Neutrophil (primary cell): ENCODE results near the gene TRMT10C.

Experiments
- H3K27ac ChIP-seq: fragments of 200-600 bp; sonication (generic); 2 replicates; pipeline ENCODE4 v1.5.1; 2016; ENCODE audit warnings: mild to moderate bottlenecking, moderate library complexity
- H3K27me3 ChIP-seq: fragments of 200-600 bp; sonication (generic); 2 replicates; pipeline ENCODE4 v1.6.0; 2016; ENCODE audit warnings: mild to moderate bottlenecking
- H3K36me3 ChIP-seq: fragments of 200-600 bp; sonication (generic); 2 replicates; pipeline ENCODE4 v1.5.1; 2017
- H3K4me1 ChIP-seq, 2 experiments: fragments of 200-600 bp in 1 of 2; sonication (generic) in 1 of 2; 1 replicate in 1 of 2; 2 replicates in 1 of 2; pipeline versions ENCODE4 v1.5.1 to v1.6.1; 2013 to 2016; ENCODE audit warnings: low read depth in 1 of 2, low read length in 1 of 2, mild to moderate bottlenecking in 1 of 2, moderate library complexity in 1 of 2; ENCODE audit not compliant: control insufficient read depth in 1 of 2, insufficient read depth in 1 of 2
- H3K4me3 ChIP-seq, 2 experiments: fragments of 200-600 bp in 1 of 2; sonication (generic) in 1 of 2; 1 replicate in 1 of 2; 2 replicates in 1 of 2; pipeline ENCODE4 v1.5.1; 2013 to 2016; ENCODE audit warnings: low read depth in 1 of 2, low read length in 1 of 2, mild to moderate bottlenecking in 1 of 2, moderate library complexity in 1 of 2
- H3K9me3 ChIP-seq: fragments of 200-600 bp; sonication (generic); 2 replicates; pipeline ENCODE4 v1.5.1; 2016
- TF ChIP-seq, protein P1 (sequence below): fragments of 200-600 bp; sonication (generic); IDR thresholded peaks from 2 replicates; pipeline ENCODE4 v1.5.1; 2016; ENCODE audit warnings: antibody characterized with exemption

The TRMT10C gene

DNA sequence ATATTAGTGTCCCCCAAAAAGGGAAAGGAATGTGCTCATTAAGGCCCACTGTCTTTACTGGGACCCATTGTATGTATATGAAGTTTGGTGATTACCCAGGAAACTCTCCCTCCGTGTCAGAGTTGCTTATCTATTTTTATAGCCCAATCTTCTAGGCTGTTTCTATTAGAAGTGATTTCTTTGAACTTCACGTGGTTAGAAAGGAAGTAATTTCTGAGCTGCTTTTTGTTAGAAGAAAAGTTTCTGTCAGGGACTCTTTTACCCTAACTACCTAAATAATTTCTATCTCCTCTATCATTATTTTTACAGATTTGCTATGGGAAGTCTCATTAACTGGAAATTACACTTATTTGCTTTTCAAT is 31.0 kb upstream of the TRMT10C start:
- H3K4me3 ChIP-seq: no peak overlapping the region
- H3K27ac ChIP-seq: no peak overlapping the region
- H3K36me3 ChIP-seq: no peaks in the 10 kb centered on the region
- H3K9me3 ChIP-seq: no peaks in the 10 kb centered on the region
- H3K27me3 ChIP-seq: no peaks in the 10 kb centered on the region
- no peaks in the 10 kb centered on the region for H3K4me1 ChIP-seq
- TF ChIP-seq, protein P1, sequence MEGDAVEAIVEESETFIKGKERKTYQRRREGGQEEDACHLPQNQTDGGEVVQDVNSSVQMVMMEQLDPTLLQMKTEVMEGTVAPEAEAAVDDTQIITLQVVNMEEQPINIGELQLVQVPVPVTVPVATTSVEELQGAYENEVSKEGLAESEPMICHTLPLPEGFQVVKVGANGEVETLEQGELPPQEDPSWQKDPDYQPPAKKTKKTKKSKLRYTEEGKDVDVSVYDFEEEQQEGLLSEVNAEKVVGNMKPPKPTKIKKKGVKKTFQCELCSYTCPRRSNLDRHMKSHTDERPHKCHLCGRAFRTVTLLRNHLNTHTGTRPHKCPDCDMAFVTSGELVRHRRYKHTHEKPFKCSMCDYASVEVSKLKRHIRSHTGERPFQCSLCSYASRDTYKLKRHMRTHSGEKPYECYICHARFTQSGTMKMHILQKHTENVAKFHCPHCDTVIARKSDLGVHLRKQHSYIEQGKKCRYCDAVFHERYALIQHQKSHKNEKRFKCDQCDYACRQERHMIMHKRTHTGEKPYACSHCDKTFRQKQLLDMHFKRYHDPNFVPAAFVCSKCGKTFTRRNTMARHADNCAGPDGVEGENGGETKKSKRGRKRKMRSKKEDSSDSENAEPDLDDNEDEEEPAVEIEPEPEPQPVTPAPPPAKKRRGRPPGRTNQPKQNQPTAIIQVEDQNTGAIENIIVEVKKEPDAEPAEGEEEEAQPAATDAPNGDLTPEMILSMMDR: no peak

DNA sequence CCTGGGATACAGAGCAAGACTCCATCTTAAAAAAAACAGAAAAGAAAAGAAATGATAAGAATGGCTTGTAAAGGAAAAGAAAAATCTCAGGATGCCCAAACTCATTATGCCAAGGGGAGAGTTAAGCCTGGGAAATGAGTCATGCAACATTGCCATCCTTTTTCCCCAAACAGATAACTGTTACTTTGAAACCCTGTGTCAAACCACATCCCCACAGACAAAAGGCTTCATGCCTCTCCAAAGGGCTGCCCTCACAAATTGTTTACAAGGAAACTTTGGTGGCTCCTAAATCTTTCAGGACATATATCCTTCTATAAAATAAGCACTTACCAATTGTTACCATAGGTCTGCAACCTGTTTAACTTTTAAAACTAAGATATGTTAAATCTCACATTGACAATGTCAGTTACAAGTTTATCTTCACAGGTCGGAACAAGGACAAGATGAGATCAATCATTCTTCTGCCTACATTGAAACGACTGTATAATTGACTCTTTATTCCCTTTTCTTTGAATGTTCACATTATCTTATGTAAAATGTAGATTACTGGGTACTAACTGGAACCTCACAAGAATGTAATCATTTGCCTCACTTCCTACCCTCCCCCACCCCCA is 30.1 kb upstream of the TRMT10C start:
- H3K36me3 ChIP-seq: no peaks in the 10 kb centered on the region
- no peak overlapping the region for H3K27ac ChIP-seq
- no peaks in the 10 kb centered on the region for H3K4me1 ChIP-seq
- TF ChIP-seq, protein P1: no peak
- H3K27me3 ChIP-seq: no peaks in the 10 kb centered on the region
- no peak overlapping the region for H3K4me3 ChIP-seq
- H3K9me3 ChIP-seq: no peaks in the 10 kb centered on the region

DNA sequence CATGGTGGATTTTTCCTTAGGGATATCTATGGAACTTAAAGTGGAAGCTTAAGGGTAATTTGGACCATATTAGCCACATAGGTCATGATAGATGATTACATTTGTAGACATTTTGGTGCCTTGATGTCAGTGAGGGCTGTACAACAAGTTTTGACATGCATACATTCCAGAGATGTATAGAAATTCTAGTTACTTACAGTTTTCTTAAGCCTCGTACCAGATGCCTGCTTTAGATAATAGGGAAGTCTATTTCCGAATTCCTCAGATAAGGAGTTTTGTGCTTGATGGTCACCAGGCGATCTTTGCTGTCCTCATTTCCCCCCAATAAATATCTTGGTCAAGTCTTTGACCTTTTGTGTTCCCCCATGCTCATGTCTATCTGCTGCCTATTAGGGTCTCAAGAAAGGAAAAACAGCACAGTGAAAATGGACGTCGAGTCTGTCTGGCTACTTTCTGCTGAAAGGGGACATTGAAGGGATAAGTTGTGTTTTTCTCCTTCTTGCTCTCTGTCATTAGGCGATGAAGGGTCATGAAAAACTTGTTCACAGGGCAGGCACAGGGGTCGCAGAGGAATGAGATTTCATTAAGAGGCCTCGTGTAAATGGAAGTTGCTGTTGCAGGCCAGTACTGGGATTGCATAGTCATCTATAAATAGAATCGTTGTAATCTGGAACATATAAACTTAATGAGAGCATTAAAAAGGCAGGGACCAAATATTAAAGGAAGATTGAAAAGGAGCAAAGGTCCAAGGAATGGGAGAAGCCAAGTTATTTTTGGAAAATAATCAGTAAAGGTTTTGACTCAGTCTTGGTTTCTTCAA is 28.7 kb upstream of the TRMT10C start:
- H3K27me3 ChIP-seq: no peaks in the 10 kb centered on the region
- H3K36me3 ChIP-seq: no peaks in the 10 kb centered on the region
- TF ChIP-seq, protein P1: no peak
- H3K27ac ChIP-seq: no peak overlapping the region
- no peaks in the 10 kb centered on the region for H3K9me3 ChIP-seq
- H3K4me1 ChIP-seq: no peaks in the 10 kb centered on the region
- no peak overlapping the region for H3K4me3 ChIP-seq

DNA sequence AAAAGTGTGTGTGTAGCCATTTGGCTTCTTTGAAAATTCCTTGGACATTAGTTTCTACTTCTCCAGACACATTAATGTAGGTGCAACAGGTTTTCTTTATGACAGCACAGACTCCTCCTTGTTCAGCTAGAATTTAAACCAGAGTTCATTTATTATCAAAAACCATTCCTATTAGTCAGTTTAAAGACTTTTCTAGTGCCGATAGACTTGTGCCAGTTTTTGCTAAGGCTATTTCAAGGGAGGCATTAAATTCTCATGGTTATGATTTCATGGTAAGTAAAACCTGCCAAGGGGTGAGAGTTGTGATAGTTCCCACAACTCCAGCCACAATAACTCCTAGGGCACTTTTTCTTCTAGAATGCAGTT is 28.1 kb upstream of the TRMT10C start:
- no peaks in the 10 kb centered on the region for H3K27me3 ChIP-seq
- no peak overlapping the region for H3K27ac ChIP-seq
- H3K4me3 ChIP-seq: no peak overlapping the region

DNA sequence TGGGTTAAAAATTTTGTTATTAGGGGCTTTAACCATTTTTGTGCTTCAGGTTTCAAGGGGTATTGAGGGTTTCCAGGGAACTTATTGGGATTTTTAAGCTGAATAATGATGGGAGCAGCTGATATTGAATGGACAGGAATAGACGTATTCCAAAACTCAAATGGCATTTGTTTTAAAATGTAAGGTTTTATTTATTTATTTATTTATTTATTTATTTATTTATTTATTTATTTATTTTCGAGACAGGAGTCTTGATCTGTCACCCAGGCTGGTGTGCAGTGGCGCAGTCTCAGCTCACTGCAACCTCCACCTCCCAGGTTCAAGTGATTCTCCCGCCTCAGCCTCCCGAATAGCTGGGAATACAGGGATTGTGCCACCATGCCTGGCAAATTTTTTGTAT is 26.4 kb upstream of the TRMT10C start:
- Histone ChIP-seq H3K4me3 (no peak overlapping the region), H3K36me3 (no peaks in the 10 kb centered on the region), H3K27me3 (no peaks in the 10 kb centered on the region), H3K9me3 (no peaks in the 10 kb centered on the region), H3K27ac (no peak overlapping the region), H3K4me1 (no peaks in the 10 kb centered on the region)
- TF ChIP-seq, protein P1: no peak

More for the DNA sequence above, 28.1 kb upstream of the TRMT10C start:
- Histone ChIP-seq H3K9me3 (no peaks in the 10 kb centered on the region), H3K36me3 (no peaks in the 10 kb centered on the region), H3K4me1 (no peaks in the 10 kb centered on the region)
- TF ChIP-seq, protein P1: no peak
